ENCODE results near the gene ASCC2. TPM values are rescaled to one million over a fixed set of nuclear protein-coding genes. Genes with fewer than 3 reads are reported as not detected.

The ASCC2 gene
- total RNA-seq, 1 donor from 2014 or later, result 81.3 TPM

DNA sequence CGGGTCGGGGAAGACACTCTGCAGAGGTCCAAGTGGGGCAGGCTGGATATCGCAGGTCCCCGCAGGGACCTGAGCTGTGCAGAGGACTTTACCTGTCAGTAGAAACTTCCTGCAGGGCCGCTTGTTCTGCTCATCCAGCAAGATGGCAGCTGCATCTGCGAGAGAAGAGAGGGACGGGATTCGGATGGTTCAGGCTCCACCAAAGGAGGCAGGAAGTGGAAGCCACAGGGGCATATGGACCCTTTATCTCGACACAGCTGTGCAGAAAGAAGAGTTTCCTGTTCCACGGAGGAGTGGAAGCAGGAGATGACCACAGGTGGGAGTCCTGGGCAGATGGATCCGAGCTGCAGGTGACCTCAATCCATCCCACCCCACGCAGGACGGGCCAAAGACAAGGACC is 95.7 kb downstream of the ASCC2 start:
- Mint-ChIP-seq H3K9me3 (no peaks in the 10 kb centered on the region), H3K36me3 (ENCODE audit: low read depth) (peaks cover 5% of the 10 kb centered on the region), H3K27ac (no peak overlapping the region), H3K27me3 (no peaks in the 10 kb centered on the region), H3K4me3 (no peak overlapping the region), H3K4me1 (no peaks in the 10 kb centered on the region)
- intact Hi-C loops (cut with micrococcal nuclease), result no loop called here
- DNase-seq, result no peak

DNA sequence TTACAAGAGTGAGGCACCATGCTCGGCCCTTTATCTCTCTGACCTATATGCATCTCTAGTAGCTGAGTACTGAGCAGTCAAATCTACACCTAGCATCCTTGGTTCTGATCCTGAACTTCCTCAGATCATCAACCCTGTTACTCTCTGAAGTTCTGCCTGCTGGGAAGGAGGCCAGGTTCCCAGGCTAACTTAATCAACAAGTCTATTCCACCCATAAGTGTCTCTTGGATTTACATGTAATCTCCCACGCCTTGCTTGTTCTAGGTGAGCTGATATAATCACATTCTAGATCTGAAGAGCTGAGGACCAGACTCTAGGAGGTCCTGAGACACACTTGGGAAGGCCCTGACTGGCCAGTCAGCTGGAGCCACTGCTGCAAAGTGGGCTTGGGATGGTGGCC is 96.1 kb downstream of the ASCC2 start:
- Mint-ChIP-seq H3K4me1 (no peaks in the 10 kb centered on the region), H3K27me3 (no peaks in the 10 kb centered on the region), H3K9me3 (no peaks in the 10 kb centered on the region), H3K4me3 (no peak overlapping the region), H3K27ac (no peak overlapping the region), H3K36me3 (ENCODE audit: low read depth) (peaks cover 4% of the 10 kb centered on the region)
- intact Hi-C loops (cut with micrococcal nuclease), result no loop called here
- DNase-seq, result no peak

DNA sequence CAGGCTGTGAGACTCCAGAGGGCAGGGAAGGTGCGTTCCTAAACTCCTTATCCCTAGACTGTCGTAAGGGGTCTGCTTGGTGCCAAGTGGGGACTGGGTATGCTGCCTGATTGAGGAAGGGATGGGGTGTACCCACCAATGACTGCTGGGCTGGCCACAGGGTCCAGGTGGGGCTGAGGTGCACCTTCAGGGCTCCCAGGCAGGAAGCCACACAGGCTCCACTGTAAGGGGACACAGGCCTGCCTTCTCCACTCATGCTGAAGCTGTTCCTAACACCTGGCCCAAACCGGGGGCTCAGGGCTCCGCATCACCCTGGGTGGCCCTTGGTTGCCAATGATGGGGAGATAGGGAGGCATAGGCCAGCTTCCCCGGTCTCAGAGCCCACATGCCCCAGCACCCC is 97.9 kb downstream of the ASCC2 start:
- no peak for DNase-seq
- Mint-ChIP-seq H3K36me3 (ENCODE audit: low read depth) (peaks cover 2% of the 10 kb centered on the region), H3K27ac (no peak overlapping the region), H3K4me1 (no peaks in the 10 kb centered on the region), H3K9me3 (no peaks in the 10 kb centered on the region), H3K27me3 (no peaks in the 10 kb centered on the region), H3K4me3 (no peak overlapping the region)
- intact Hi-C loops (cut with micrococcal nuclease), result no loop called here

DNA sequence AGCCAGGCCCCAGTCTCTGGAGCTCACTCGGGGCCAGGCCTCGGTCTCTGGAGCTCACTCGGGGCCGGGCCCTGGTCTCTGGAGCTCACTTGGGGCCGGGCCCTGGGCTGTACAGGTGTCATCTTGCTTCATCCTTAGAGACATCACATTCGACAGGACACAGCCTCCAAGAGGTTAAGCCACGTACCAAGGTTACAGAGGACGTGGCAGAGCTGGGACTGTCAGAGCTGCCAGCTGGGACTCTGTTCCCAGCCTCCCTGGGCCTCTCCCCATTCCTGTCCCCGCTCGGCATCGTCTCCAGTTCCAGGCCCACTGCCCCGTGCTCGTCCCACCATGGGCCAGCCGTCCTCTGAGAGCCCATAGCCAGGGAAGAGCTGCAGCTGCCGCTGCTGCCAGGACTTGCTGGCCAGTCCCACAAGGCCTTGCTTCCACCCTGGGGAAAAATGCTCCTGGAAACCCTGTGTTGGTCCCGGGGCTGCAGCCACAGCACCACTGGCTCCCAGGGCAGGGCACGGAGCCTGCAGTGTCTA is 98.7 kb downstream of the ASCC2 start:
- no peaks in the 10 kb centered on the region for H3K9me3 Mint-ChIP-seq
- no peak overlapping the region for H3K4me3 Mint-ChIP-seq
- no peak for DNase-seq
- H3K27ac Mint-ChIP-seq, result no peak overlapping the region
- no peaks in the 10 kb centered on the region for H3K4me1 Mint-ChIP-seq
- no peaks in the 10 kb centered on the region for H3K27me3 Mint-ChIP-seq
- peaks cover 2% of the 10 kb centered on the region for H3K36me3 Mint-ChIP-seq (ENCODE audit: low read depth)
- intact Hi-C loops (cut with micrococcal nuclease), result no loop called here

Other genes with a start within 250 kb of the ASCC2 start
- gene NF2, start 234.6 kb downstream of the ASCC2 start, total RNA-seq, result 59.1 and 61.9 TPM in 2 replicates
- not detected in 2 replicates for gene CABP7, start 118.3 kb downstream of the ASCC2 start, total RNA-seq
- 24.9 and 26.1 TPM in 2 replicates for gene ZMAT5, start 71.3 kb downstream of the ASCC2 start, total RNA-seq
- gene UQCR10, start 70.9 kb downstream of the ASCC2 start, total RNA-seq, result 90.1 and 96.2 TPM in 2 replicates
- 21.0 and 23.9 TPM in 2 replicates for gene MTMR3, start 44.9 kb upstream of the ASCC2 start, total RNA-seq
- gene HORMAD2, start 242.2 kb upstream of the ASCC2 start, total RNA-seq, result not detected in 2 replicates